GM11168 (cell line): ENCODE measurements around the gene ZFP36L2.

ENCODE experiments used
- in situ Hi-C: fragments of 300-500 bp; cut with MboI; formaldehyde crosslinking; loops from one replicate; pipeline ENCODE4 v1.12.0; 2022; ENCODE audit warnings: low sequenced_read_pairs; ENCODE audit not compliant: unreplicated experiment

The ZFP36L2 gene

GRCh38 chr2:43226558-43226954 lies at the start of gene ZFP36L2:
ZFP36L2 (minus strand) TSS chr2:43226606; CDS start chr2:43226315, 291 bp downstream.
- in situ Hi-C loops = loop anchor here (5.0 kb wide), 1 partner anchor 279 kb away; no protein-coding TSS in a partner anchor

- in situ Hi-C loops = no loop called here
Observed at GRCh38 chr2:43274721-43275120, 48.3 kb upstream of the ZFP36L2 start.

- in situ Hi-C loops = no loop called here
Observed at GRCh38 chr2:43274055-43274454, 47.6 kb upstream of the ZFP36L2 start.

- in situ Hi-C loops = no loop called here
Observed at GRCh38 chr2:43273529-43273928, 47.1 kb upstream of the ZFP36L2 start.

- in situ Hi-C loops = no loop called here
Observed at GRCh38 chr2:43270930-43271615, 44.7 kb upstream of the ZFP36L2 start.

GRCh38 chr2:43270461-43270860 lies 44.1 kb upstream of the ZFP36L2 start:
- in situ Hi-C loops = no loop called here

- in situ Hi-C loops = no loop called here
Observed at GRCh38 chr2:43269706-43270105, 43.3 kb upstream of the ZFP36L2 start.

GRCh38 chr2:43269074-43269572 lies 42.7 kb upstream of the ZFP36L2 start:
- in situ Hi-C loops = no loop called here

GRCh38 chr2:43268066-43268953 lies 41.9 kb upstream of the ZFP36L2 start:
- in situ Hi-C loops = no loop called here

- in situ Hi-C loops = no loop called here
Observed at GRCh38 chr2:43267381-43267780, 41.0 kb upstream of the ZFP36L2 start.

GRCh38 chr2:43266711-43267111 lies 40.3 kb upstream of the ZFP36L2 start:
- in situ Hi-C loops = no loop called here

GRCh38 chr2:43265421-43265820 lies 39.0 kb upstream of the ZFP36L2 start:
- in situ Hi-C loops = no loop called here

GRCh38 chr2:43265001-43265400 lies 38.6 kb upstream of the ZFP36L2 start:
- in situ Hi-C loops = no loop called here

GRCh38 chr2:43262951-43263350 lies 36.5 kb upstream of the ZFP36L2 start:
- in situ Hi-C loops = no loop called here

GRCh38 chr2:43262239-43262638 lies 35.8 kb upstream of the ZFP36L2 start:
- in situ Hi-C loops = no loop called here

- in situ Hi-C loops = no loop called here
Observed at GRCh38 chr2:43259512-43259911, 33.1 kb upstream of the ZFP36L2 start.

- in situ Hi-C loops = no loop called here
Observed at GRCh38 chr2:43258547-43259156, 32.2 kb upstream of the ZFP36L2 start.

GRCh38 chr2:43255296-43255910 lies 29.0 kb upstream of the ZFP36L2 start:
- in situ Hi-C loops = no loop called here

- in situ Hi-C loops = no loop called here
Observed at GRCh38 chr2:43254331-43254730, 27.9 kb upstream of the ZFP36L2 start.

GRCh38 chr2:43251171-43251731 lies 24.8 kb upstream of the ZFP36L2 start:
- in situ Hi-C loops = no loop called here
